Thoracic aorta (tissue), 2 donors: ENCODE results near the gene MSANTD7. TPM values are rescaled to one million over a fixed set of nuclear protein-coding genes. Genes with fewer than 3 reads are reported as not detected.

ENCODE experiments used
- ATAC-seq: fragments of 150-250 bp; one replicate; pipeline ENCODE4 v1.8.0; 2017; ENCODE audit warnings: low read depth; ENCODE audit not compliant: insufficient number of reproducible peaks, low FRiP score
- DNase-seq: peaks from one replicate; pipeline ENCODE4 v3.0.0-alpha.2; 2020; ENCODE audit warnings: low spot score
- H3K27ac ChIP-seq, 2 donors: fragments of 200-600 bp; sonication (generic); 1 replicate in 1 of 2; 2 replicates in 1 of 2; pipeline ENCODE4 v1.5.1; 2016; ENCODE audit warnings: mild to moderate bottlenecking in 2 of 2, moderate library complexity in 2 of 2
- H3K27me3 ChIP-seq: fragments of 200-600 bp; sonication (generic); replicated peaks from 2 replicates; pipeline ENCODE4 v1.6.0; 2016; ENCODE audit warnings: mild to moderate bottlenecking; ENCODE audit not compliant: insufficient read depth
- H3K36me3 ChIP-seq: fragments of 200-600 bp; sonication (generic); one replicate; pipeline ENCODE4 v1.5.1; 2016
- H3K4me1 ChIP-seq, 2 donors: fragments of 200-600 bp; sonication (generic); 1 replicate in 1 of 2; 2 replicates in 1 of 2; pipeline versions ENCODE4 v1.5.1 to v1.6.0; 2016; ENCODE audit warnings: low read depth in 2 of 2, mild to moderate bottlenecking in 1 of 2; ENCODE audit not compliant: control insufficient read depth in 1 of 2
- H3K4me3 ChIP-seq: fragments of 200-600 bp; sonication (generic); 2 replicates; pipeline ENCODE4 v1.5.1; 2016; ENCODE audit warnings: mild to moderate bottlenecking
- H3K9me3 ChIP-seq: fragments of 200-600 bp; sonication (generic); 2 replicates; pipeline ENCODE4 v1.5.1; 2016
- CTCF ChIP-seq: fragments of 200-600 bp; sonication (generic); IDR thresholded peaks from one replicate; pipeline ENCODE4 v1.5.1; 2019; ENCODE audit warnings: antibody characterized with exemption
- total RNA-seq, 2 donors: library from RNA; depleted of rRNA; stranded (reverse); fragments of >200 nt; gene quantifications; one replicate each; pipeline versions ENCODE4 v1.1.0 to v1.2.3, GENCODE V29; 2016

MSANTD7 gene
- total RNA-seq, 2 donors from 2014 or later: 6.4 to 10.6 TPM

GRCh38 chr10:14823966-14824365, 14.1 kb upstream of the MSANTD7 start:
- no peaks in the 10 kb centered on the region for H3K36me3 ChIP-seq
- H3K27me3 ChIP-seq: no peaks in the 10 kb centered on the region
- H3K27ac ChIP-seq: no peak overlapping the region
- peaks cover 0 to 14% of the 10 kb centered on the region in 2 donors for H3K4me1 ChIP-seq
- DNase-seq (no peak), ATAC-seq (no peak)
- no peak for TF ChIP-seq CTCF
- H3K4me3 ChIP-seq: no peak overlapping the region
- H3K9me3 ChIP-seq: no peaks in the 10 kb centered on the region

GRCh38 chr10:14826076-14826829, 11.9 kb upstream of the MSANTD7 start:
- Histone ChIP-seq H3K9me3 (no peaks in the 10 kb centered on the region), H3K4me1 (no peaks in the 10 kb centered on the region), H3K4me3 (no peak overlapping the region), H3K27ac (no peak overlapping the region), H3K36me3 (no peaks in the 10 kb centered on the region), H3K27me3 (no peaks in the 10 kb centered on the region)
- no peak for TF ChIP-seq CTCF
- DNase-seq: no peak
- ATAC-seq: no peak

GRCh38 chr10:14833106-14833505, 5.0 kb upstream of the MSANTD7 start:
- Histone ChIP-seq H3K4me3 (no peak overlapping the region), H3K4me1 (peaks cover 8 to 10% of the 10 kb centered on the region in 2 donors), H3K36me3 (no peaks in the 10 kb centered on the region), H3K27ac (no peak overlapping the region), H3K9me3 (no peaks in the 10 kb centered on the region), H3K27me3 (no peaks in the 10 kb centered on the region)
- no peak for ATAC-seq
- no peak for DNase-seq
- TF ChIP-seq CTCF: no peak

GRCh38 chr10:14836208-14836607, 1.9 kb upstream of the MSANTD7 start:
- no peak for TF ChIP-seq CTCF
- Histone ChIP-seq H3K27me3 (no peaks in the 10 kb centered on the region), H3K4me3 (no peak overlapping the region), H3K9me3 (no peaks in the 10 kb centered on the region), H3K27ac (peak overlapping the region in 1 of 2 donors; percentile 98), H3K36me3 (no peaks in the 10 kb centered on the region), H3K4me1 (peaks cover 10 to 17% of the 10 kb centered on the region in 2 donors)
- no peak for ATAC-seq
- no peak for DNase-seq

GRCh38 chr10:14837003-14837756, 926 bp upstream of the MSANTD7 start:
- Histone ChIP-seq H3K4me1 (peaks cover 10 to 17% of the 10 kb centered on the region in 2 donors), H3K27me3 (no peaks in the 10 kb centered on the region), H3K4me3 (peak overlapping the region; percentile 96), H3K9me3 (no peaks in the 10 kb centered on the region), H3K27ac (peak overlapping the region; percentile 87 to 98), H3K36me3 (peaks cover 3% of the 10 kb centered on the region)
- no peak for TF ChIP-seq CTCF
- DNase-seq (no peak), ATAC-seq (peak; percentile 1)
